ENCODE measurements around the gene CLPSL2.

Gene CLPSL2

DNA sequence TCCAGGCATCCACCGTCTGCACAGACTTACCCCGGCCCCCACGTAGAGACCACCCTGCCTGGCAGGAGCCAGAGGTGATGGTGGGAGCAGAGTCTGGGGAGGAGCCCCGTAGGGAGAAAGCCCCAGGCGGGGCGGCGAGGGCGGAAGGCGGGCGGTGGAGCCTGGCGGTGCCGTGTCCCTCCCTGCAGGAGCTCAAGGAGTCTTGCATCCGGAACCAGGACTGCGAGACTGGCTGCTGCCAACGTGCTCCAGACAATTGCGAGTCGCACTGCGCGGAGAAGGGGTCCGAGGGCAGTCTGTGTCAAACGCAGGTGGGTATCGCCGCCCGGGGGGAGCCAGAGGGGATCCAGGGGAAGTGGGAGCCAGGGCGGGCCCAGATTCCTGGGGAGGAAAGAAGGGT lies 10.4 kb downstream of the CLPSL2 start:
- DNase-seq (ENCODE audit: low read depth in 2 of 3, low spot score in 2 of 3) = no peak

DNA sequence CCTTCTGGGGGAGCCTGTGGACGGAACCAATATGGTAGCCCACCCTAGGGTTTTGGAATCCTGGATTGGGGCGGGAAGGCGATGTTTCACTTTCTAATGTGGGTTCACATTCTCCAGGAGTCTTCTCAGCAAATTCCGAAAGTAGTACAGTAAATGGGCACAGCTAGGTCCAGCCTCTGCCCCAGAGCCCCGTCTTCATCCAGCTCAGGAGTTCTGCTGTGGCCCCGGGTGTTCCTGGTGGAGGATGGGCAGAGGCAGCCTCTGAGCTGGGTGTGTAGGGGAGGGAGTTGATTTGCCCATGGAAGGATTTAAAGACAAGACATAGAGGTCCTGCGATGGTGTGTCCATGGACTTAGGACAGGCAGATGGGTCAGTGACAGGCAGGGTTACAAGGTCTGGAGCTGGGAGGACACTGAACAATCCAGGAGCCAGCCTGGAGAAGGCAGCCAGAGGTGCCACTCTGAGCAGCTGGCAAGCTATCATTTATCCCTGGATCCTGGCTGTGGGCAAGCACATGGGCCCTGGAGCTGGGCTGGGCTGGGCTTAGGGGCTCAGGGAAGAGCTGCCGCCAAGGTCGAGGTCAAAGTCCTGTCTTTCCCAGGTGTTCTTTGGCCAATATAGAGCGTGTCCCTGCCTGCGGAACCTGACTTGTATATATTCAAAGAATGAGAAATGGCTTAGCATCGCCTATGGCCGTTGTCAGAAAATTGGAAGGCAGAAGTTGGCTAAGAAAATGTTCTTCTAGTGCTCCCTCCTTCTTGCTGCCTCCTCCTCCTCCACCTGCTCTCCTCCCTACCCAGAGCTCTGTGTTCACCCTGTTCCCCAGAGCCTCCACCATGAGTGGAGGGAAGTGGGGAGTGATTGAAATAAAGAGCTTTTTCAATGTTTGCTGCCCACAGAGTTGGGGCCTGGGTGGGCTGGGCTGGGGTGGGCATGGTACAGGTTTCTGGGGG lies 11.1 kb downstream of the CLPSL2 start:
- no peak for DNase-seq (ENCODE audit: low read depth in 2 of 3, low spot score in 2 of 3)

DNA sequence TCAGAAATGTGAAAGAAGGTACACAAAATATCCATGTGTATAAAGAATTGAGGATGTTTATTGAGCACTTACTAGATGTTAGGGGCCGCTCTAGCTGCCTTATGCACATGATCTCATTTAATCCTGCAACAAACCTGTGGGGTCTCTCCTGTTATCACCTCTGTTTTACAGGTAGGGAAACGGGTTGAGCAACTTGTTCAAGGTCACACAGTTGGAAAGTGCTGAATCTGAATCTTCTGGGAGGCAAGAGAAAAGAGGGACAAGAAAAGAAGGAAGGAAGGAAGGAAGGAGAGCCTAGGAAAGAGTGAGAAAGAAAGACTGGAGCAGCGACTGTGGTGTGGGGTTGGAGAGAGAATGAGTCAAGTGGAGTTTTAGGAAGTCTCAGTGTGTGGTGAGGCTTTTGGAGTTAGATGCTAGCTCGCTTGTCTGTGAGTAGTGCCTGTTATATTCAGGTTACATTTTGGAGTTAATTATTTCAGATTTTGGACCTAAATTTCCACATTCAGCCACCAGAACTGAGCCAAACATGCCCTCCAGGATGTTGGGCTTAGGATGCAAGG lies 12.1 kb downstream of the CLPSL2 start:
- no peak for DNase-seq (ENCODE audit: low read depth in 2 of 3, low spot score in 2 of 3)

DNA sequence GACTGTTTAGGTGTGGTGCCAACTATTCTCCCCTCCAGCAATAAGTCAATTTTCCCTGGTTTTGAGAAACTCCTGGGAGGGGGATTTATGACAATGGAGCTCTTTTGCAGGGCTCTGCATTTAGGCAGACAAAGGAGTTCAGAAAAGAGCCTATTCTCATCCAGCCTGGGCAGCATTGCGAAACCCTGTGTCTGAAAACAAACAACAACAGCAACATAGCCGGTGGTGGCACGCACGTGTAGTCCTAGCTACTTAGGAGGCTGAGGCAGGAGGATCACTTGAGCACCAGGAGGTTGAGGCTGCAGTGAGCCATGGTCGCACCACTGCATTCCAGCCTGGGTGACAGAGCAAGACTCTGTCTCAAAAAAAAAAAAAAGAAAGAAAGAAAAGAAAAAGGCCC lies 14.3 kb downstream of the CLPSL2 start:
- DNase-seq (ENCODE audit: low read depth in 2 of 3, low spot score in 2 of 3) = no peak

DNA sequence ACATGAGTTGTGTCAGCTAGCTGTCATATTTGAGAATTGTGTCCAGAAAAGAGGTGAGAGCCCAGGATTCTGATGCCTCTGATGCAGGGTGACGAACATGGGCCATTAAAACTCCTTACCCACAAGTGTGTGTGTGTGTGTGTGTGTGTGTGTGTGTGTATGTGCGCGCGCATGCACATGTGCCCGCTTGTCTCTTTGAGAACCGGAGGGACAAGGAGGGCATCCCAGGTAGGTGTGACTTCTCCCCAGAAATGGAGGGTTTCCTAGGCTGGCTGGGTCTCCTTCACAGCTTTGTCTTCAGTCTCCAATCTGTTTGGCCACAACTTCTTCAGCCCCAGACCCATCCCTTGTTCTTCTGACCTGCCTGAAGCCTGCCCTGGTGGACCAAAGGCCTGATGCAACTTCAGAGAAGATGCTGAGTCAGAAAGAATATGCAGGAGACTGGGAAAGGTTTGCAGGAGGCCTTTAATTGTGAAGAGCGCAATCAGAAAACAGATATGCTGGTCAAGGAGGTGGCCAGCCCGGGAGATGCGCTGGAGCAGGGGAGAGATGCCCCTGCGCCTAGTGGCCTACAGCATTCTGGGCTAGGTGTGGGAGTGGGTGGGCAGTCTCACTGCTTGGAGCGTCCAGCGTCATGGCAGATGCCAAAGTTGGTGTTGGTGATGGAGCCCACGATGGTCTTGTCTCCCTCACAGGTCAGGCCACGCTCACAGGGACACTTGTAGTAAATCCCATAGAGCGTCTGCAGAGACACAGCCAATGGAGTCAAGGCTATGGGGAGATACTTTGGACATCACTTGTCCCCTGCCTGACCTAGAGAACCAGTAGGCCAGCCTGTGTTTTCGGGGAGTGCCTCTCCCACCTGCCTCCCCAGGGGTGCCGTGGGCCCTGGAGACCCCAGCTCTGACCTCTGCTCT lies 18.4 kb downstream of the CLPSL2 start:
- no peak for DNase-seq (ENCODE audit: low read depth in 2 of 3, low spot score in 2 of 3)

DNA sequence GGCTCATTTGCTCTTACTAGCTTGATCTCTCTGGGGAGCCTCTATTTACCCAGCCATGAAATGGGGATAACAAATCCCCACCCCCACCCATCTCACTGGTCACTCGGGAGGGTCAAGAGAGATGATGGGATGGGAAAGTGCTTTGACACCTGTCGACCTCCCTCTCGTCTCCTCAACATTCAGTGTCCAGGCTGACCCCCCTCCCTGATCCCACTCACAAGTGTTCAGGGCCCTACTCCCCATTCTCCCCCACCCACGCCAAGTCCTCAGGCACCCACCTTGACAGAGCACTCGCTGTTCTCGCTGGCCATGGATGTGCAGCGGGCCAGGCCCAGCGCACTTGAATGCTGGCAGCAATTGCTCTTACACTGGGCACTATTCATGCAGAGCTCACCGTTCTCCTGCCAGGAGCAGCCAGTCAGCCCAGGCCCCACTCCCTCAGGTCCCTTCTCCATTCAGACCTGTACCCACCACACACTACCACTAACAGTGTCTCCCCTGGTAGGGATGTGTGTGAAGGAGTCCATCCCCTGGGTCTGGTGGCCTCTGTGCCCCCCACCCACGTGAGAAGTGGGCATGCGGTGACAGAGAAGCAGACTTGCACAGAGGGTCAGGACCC lies 19.2 kb downstream of the CLPSL2 start:
- no peak for DNase-seq (ENCODE audit: low read depth in 2 of 3, low spot score in 2 of 3)

DNA sequence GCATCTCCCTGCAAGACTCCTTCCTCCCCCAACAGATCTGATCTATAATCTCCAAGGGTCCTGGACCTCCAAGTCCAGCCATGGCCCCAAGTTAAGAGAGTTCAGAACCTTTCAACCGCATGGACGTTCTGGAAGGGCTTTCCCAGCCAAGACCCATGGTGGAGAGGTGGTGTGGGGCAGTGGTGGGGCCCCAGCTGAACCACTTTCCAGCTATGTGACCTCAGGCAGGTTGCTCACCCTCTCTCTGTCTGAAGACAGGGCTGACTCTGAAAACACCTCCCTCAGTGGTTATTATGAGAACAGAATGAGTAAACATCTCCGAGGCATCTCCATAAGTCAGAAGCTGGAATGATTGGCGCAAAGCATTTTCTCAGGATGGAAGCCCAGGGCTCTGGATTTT lies 19.8 kb downstream of the CLPSL2 start:
- no peak for DNase-seq (ENCODE audit: low read depth in 2 of 3, low spot score in 2 of 3)

DNA sequence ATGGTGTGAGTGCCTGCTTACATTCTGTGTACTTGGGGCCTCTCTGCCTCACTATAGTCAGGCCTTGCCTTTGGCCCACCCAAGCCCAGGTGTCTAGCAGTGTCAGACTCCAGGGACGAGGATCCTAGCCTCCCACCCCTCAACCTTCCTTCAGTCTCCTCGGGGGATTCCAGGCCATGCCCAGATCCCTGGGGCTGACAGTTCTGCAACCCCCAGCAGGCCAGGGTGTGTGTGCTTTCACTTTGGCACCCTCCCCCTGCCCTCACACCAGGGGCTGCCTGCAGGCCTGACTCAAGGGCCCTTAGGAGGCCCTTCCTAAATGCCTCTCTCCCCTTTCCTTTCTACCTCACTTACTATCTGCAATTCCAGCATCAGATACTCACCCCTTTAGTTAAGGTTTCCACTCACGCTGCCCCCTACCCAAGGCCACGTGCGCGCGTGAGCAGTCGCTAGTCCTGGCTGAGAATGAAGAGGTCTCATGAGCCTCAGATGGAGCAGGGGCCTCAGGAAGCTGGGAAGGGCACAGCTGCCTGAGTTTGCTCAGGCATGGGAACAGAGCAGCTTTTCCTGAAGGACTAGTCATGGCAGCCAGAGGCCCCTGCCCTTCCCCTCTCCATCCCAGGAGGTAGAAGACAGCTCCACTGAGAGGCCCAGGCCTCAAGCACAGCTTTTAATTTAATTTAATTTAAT lies 21.6 kb downstream of the CLPSL2 start:
- no peak for DNase-seq (ENCODE audit: low read depth in 2 of 3, low spot score in 2 of 3)

DNA sequence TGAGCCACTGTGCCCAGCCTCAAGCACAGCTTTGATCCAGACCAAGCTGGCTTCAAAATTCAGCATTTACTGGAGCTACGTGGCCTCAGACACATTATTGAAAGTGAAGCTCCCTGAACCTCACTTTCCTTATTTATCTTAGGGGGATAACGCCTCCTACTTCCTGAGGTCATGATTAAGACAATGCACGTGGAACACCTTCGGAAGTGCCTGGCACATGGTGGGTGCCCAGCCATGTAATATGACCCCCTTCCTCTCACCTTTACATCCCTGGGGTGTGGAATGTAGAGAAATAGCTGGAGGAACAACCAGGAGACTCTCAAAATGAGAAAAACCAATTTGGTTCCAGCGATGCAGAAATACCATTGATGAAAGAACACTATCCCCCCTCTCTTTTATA lies 22.3 kb downstream of the CLPSL2 start:
- DNase-seq (ENCODE audit: low read depth in 2 of 3, low spot score in 2 of 3) = no peak

DNA sequence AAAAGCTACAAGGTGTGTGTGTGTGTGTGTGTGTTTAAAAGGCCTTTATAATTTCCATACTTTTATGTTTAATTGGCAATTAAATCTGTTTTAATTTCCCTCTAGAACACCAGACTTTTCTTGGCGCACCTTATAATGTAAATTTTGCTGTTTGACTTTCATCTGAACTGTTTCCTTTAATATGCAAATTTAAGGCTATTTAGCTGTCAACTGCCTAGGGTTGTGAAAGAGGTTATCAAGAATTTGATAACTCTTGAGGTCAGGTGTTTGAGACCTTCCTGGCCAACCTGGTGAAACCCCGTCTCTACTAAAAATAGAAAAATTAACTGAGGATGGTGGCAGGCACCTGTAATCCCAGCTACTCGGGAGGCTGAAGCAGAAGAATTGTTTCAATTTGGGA lies 24.8 kb downstream of the CLPSL2 start:
- no peak for DNase-seq (ENCODE audit: low read depth in 2 of 3, low spot score in 2 of 3)

DNA sequence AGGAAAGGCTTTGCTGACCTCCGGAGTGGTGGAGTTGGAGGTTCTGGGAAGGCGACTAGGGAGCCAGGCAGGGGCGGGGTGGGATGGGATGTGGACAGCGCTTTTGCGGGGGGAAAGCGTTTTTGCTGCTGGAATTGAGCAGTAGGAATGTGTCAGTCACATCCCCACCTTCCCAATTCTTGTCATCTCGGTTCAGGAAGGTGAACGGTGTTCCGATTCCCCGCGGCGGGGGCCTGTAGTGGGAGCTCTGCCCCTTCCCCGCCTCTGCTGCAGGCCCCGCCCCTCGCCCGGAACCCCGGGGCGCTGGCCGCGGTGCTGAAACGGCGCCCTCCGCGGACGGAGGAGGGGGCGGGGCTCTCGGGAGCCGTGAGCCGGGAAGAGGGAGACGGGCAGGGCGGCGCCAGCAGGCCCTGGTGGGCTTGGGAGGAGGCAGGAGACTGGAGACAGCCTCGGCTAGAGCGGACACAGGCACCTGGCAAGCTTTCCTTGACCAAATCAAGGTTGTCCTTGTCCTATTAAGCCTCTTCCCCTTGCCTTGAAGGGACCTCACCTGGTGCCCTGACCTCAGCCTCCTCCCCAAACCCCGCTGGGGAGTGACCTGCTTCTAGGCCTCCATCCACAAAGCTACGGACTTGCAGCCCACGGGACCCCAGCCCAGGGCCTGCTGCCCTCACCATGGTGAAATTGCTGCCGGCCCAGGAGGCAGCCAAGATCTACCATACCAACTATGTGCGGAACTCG lies 28.8 kb downstream of the CLPSL2 start, which contains the start of gene LHFPL5:
LHFPL5 (plus strand) TSS at position 357 of the 741 bp plus-strand sequence; CDS start at position 676, 319 bp downstream.
- peak in 2 of 3 experiments; percentile 15 to 19 for DNase-seq (ENCODE audit: low read depth in 2 of 3, low spot score in 2 of 3)

DNA sequence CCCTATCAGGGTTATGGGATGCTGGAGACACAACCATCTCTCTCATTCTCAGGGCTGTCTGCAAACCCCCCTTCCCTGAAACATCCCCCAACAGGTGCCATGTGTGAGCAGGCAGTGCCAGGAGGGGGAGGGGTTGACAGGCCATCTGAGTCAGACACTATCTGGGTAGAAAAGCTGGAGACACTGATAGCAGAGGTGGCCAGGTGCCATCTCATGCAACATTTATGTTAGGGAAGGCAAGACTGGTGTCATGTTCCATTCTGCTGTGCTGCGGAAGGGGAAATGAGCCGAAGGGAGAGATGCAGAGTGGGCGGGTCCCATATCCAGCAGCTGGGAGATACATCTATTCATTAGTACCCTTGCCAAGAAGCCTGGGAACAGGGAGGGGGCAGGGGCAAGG lies 32.3 kb downstream of the CLPSL2 start:
- no peak for DNase-seq (ENCODE audit: low read depth in 2 of 3, low spot score in 2 of 3)

DNA sequence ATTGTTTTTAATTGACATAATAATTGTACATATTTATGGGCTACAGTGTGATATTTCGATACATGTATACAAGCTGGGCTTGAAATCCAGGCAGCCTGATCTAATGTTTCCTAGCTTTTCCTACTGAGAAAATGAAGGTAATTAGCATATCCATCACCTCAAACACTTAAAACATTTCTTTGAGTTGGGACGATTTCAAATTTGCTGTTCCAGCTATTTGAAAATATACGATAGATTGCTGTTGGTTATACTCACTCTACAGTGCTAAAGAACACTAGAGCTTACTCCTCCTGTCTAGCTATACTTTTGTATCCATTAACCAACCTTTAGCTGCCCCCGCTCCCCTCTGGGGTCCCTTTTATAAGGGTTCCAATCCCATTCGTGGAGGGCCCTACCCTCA lies 33.4 kb downstream of the CLPSL2 start:
- no peak for DNase-seq (ENCODE audit: low read depth in 2 of 3, low spot score in 2 of 3)

DNA sequence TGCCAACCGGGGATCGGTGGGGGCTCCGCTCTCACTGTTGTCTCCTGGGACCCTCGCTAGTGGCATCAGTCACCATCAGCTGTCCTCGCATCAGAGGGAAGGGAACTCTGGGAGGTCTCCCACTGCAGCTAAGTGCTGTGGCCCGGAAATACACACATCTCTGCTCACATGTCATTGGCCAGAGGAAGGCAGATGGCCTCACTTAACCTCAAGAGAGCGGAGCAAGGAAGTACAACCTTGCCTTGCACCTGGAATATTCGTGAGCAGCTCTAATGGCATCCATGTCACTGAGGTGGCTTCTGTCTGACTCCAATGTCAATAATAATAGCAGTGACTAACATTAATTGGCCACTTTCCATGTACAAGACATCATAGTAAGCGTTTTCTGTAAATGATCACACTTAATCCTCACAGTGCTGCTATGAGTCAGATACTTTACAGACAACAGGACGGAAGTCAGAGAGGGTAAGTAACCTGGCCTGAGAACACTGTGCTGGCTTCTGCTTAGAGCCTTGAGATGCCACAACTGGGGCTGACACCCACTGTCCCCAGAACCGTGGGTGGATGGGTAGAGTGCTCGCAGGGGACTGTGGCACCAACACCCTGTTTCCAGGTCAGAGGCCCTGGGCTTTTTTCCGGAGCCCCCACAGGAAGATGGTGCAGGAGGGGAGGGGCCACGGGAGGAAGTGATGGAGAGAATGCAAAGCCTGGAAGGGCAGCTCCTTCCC lies 34.7 kb downstream of the CLPSL2 start:
- no peak for DNase-seq (ENCODE audit: low read depth in 2 of 3, low spot score in 2 of 3)

DNA sequence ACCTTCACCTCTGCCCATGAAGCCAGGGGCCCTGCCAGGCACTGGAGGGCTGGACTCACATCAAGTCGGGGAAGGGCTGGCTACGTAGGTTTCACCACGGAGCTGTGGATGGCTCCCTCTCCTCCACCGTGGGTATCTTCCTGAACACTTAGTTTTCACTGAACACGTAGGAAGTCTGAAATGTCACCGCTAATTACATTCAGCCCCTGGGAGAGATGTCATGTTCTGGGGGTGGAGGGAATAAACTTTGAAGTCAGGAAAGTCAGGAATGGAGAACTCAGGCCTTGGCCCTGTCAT lies 35.2 kb downstream of the CLPSL2 start:
- DNase-seq (ENCODE audit: low read depth in 2 of 3, low spot score in 2 of 3) = no peak

DNA sequence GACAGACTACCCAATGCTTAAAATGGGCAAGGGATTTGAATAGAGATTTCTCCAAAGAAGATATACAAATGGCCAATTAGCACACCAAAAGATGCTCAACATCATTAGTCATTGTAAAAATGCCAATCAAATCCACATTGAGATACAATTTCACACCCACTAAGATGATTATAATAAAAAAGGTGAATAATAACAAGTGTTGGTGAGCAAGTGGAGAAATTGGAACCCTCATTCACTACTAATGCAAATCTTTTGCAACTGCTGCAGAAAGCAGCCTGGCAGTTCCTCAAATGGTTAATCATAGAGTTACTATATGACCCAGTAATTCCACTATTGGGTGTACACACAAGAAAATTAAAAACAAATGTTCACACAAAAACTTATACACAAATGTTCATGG lies 41.1 kb downstream of the CLPSL2 start:
- DNase-seq (ENCODE audit: low read depth in 2 of 3, low spot score in 2 of 3) = no peak

DNA sequence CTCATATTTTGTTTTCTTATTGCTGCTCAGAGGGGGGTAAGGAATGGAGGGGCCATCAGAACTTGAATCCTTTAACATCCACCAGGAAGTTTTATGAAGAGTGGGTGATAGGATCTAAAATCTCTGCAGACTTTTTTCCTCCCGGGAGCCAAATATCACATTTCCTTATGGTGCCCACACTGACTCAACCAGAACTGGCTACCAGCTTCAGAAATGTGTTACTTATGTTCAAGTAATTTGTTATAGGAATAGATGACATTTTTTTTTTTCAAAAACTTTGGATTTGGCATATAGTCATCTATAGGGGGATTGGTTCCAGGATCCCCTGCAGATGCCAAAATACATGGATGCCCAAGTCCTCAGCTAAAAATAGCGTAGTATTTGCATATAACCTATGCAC lies 47.2 kb downstream of the CLPSL2 start:
- no peak for DNase-seq (ENCODE audit: low read depth in 2 of 3, low spot score in 2 of 3)

DNA sequence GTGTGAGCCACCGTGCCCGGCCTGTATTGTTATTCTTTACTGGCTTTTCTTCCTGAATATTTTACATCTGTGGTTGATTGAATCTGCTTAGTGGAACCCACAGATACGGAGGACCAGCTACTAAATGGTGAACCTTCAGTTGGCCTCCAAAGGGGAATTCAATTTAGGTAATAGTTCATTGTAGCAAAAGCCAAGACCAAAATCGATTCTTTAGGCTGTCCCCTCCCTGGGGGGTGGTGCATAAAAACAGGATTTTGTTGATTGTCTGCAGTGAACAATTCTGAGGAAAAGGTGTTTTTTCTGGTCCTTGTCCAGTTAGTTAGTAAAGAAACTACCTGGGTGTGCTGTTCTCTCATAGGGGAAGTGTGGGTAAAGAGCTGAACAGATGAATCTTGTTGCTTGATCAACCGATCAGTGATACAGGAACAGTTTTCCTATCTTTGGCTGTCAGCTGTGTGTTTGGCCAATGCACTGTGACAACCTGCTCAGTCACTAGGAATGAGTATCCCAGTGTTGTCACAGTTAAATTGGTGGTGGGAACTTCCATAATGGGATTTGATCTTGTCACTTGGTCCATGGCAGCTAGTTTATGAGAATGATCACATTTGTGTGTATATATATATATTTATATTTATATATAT lies 48.3 kb downstream of the CLPSL2 start:
- no peak for DNase-seq (ENCODE audit: low read depth in 2 of 3, low spot score in 2 of 3)

Measured in activated CD8-positive, alpha-beta memory T cell treated with anti-CD3 and anti-CD28 coated beads for 48 hours (primary cell).